ENCODE measurements around the gene AFF4. TPM values are rescaled to one million over a fixed set of nuclear protein-coding genes. Genes with fewer than 3 reads are reported as not detected.
A peak's percentile ranks its signal among the peaks of the same experiment; 100 is the strongest.
"Not testable (repeated sequence)": the region's sequence is repeated elsewhere in the genome, so short reads cannot be mapped to it uniquely, and the experiment has no call there.

The AFF4 gene
- total and polyA plus RNA-seq, 2 experiments from 2014 or later: 41.7 to 47.3 TPM

- H3K79me2 ChIP-seq (ENCODE audit: insufficient read depth): no peaks in the 10 kb centered on the region
Observed at GRCh38 chr5:132859889-132860437, 103.5 kb downstream of the AFF4 start.

GRCh38 chr5:132856011-132856410 is 107.4 kb downstream of the AFF4 start:
- H3K4me2 ChIP-seq (ENCODE audit: unreplicated experiment): no peak overlapping the region
- in situ Hi-C loops (cut with MboI): no loop called here
- H3K9ac ChIP-seq: no peak overlapping the region
- no peaks in the 10 kb centered on the region for H3K79me2 ChIP-seq (ENCODE audit: insufficient read depth)
- no peak overlapping the region for H3K4me3 ChIP-seq
- H3K27ac ChIP-seq: no peak overlapping the region
- no peak for TF ChIP-seq EZH2 (IDR thresholded peaks at IDR 0.05; ENCODE audit: insufficient read depth, poor library complexity, severe bottlenecking)
- no peak for TF ChIP-seq EZH2phosphoT487 (IDR thresholded peaks at IDR 0.05; ENCODE audit: insufficient read depth, low read depth)
- no peaks in the 10 kb centered on the region for H3F3A ChIP-seq (ENCODE audit: insufficient read depth)
- DNase-seq: no peak
- H3K4me1 ChIP-seq (ENCODE audit: insufficient read depth): 0 out of 2 replicates have a peak, but pooled peaks cover 4% of the 10 kb centered on the region
- WGBS, 2 experiments (ENCODE audit: low coverage in 1 of 2, low lambda C conversion rate in 2 of 2, missing lambda C conversion rate in 2 of 2): 51 to 60% methylated on average over 3 of the region's 3 CpGs
- no peak overlapping the region for H2AFZ ChIP-seq
- no peaks in the 10 kb centered on the region for H3K9me2 ChIP-seq (ENCODE audit: insufficient read depth)
- no peaks in the 10 kb centered on the region for H3K36me3 ChIP-seq (ENCODE audit: low read depth)
- H3K27me3 ChIP-seq (replicated peaks; ENCODE audit: insufficient read depth): no peaks in the 10 kb centered on the region
- H4K20me1 ChIP-seq (ENCODE audit: insufficient read depth): no peaks in the 10 kb centered on the region
- H3K9me3 ChIP-seq (ENCODE audit: low read depth): no peaks in the 10 kb centered on the region

More at GRCh38 chr5:132859889-132860437, 103.5 kb downstream of the AFF4 start:
- H3K4me3 ChIP-seq: no peak overlapping the region
- no peak overlapping the region for H2AFZ ChIP-seq
- no peaks in the 10 kb centered on the region for H3K27me3 ChIP-seq (replicated peaks; ENCODE audit: insufficient read depth)
- H3F3A ChIP-seq (ENCODE audit: insufficient read depth): no peaks in the 10 kb centered on the region
- no peak overlapping the region for H3K4me2 ChIP-seq (ENCODE audit: unreplicated experiment)
- H3K27ac ChIP-seq: no peak overlapping the region
- TF ChIP-seq EZH2phosphoT487 (IDR thresholded peaks at IDR 0.05; ENCODE audit: insufficient read depth, low read depth) (no peak), EZH2 (IDR thresholded peaks at IDR 0.05; ENCODE audit: insufficient read depth, poor library complexity, severe bottlenecking) (no peak)
- no peak overlapping the region for H3K9ac ChIP-seq
- no peaks in the 10 kb centered on the region for H4K20me1 ChIP-seq (ENCODE audit: insufficient read depth)
- no peaks in the 10 kb centered on the region for H3K9me3 ChIP-seq (ENCODE audit: low read depth)
- WGBS, 2 experiments (ENCODE audit: low coverage in 1 of 2, low lambda C conversion rate in 2 of 2, missing lambda C conversion rate in 2 of 2): 75 to 95% methylated on average over 2 of the region's 2 CpGs
- no peak for DNase-seq
- H3K4me1 ChIP-seq (ENCODE audit: insufficient read depth): no peaks in the 10 kb centered on the region
- in situ Hi-C loops (cut with MboI): no loop called here
- no peaks in the 10 kb centered on the region for H3K9me2 ChIP-seq (ENCODE audit: insufficient read depth)
- no peaks in the 10 kb centered on the region for H3K36me3 ChIP-seq (ENCODE audit: low read depth)

GRCh38 chr5:132854992-132855391 is 108.4 kb downstream of the AFF4 start:
- DNase-seq, H3K9ac ChIP-seq: not testable (repeated sequence)

GRCh38 chr5:132854301-132854700 is 109.1 kb downstream of the AFF4 start:
- 0 out of 2 replicates have a peak, but pooled peaks cover 4% of the 10 kb centered on the region for H3K4me1 ChIP-seq (ENCODE audit: insufficient read depth)
- TF ChIP-seq EZH2 (IDR thresholded peaks at IDR 0.05; ENCODE audit: insufficient read depth, poor library complexity, severe bottlenecking) (no peak), EZH2phosphoT487 (IDR thresholded peaks at IDR 0.05; ENCODE audit: insufficient read depth, low read depth) (no peak)
- H3K9ac ChIP-seq: no peak overlapping the region
- no peaks in the 10 kb centered on the region for H3K79me2 ChIP-seq (ENCODE audit: insufficient read depth)
- 19 to 22% methylated on average over 3 of the region's 3 CpGs for whole genome bisulfite sequencing, 2 experiments (ENCODE audit: low coverage in 1 of 2, low lambda C conversion rate in 2 of 2, missing lambda C conversion rate in 2 of 2)
- H3K9me3 ChIP-seq (ENCODE audit: low read depth): no peaks in the 10 kb centered on the region
- H3F3A ChIP-seq (ENCODE audit: insufficient read depth): no peaks in the 10 kb centered on the region
- H4K20me1 ChIP-seq (ENCODE audit: insufficient read depth): no peaks in the 10 kb centered on the region
- no peak overlapping the region for H2AFZ ChIP-seq
- no peak overlapping the region for H3K4me2 ChIP-seq (ENCODE audit: unreplicated experiment)
- H3K4me3 ChIP-seq: no peak overlapping the region
- H3K27me3 ChIP-seq (replicated peaks; ENCODE audit: insufficient read depth): no peaks in the 10 kb centered on the region
- peak; percentile 28 for DNase-seq
- in situ Hi-C loops (cut with MboI): no loop called here
- H3K9me2 ChIP-seq (ENCODE audit: insufficient read depth): no peaks in the 10 kb centered on the region
- no peaks in the 10 kb centered on the region for H3K36me3 ChIP-seq (ENCODE audit: low read depth)
- no peak overlapping the region for H3K27ac ChIP-seq

More at GRCh38 chr5:132854992-132855391, 108.4 kb downstream of the AFF4 start:
- 85 to 92% methylated on average over 5 of the region's 5 CpGs for WGBS, 2 experiments (ENCODE audit: low coverage in 1 of 2, low lambda C conversion rate in 2 of 2, missing lambda C conversion rate in 2 of 2)
- H4K20me1 ChIP-seq (ENCODE audit: insufficient read depth); H3K27me3 ChIP-seq (replicated peaks; ENCODE audit: insufficient read depth); in situ Hi-C loops (cut with MboI); H3K79me2 ChIP-seq (ENCODE audit: insufficient read depth); H3K27ac ChIP-seq; H3F3A ChIP-seq (ENCODE audit: insufficient read depth); H2AFZ ChIP-seq; H3K4me2 ChIP-seq (ENCODE audit: unreplicated experiment); H3K9me2 ChIP-seq (ENCODE audit: insufficient read depth); H3K36me3 ChIP-seq (ENCODE audit: low read depth); H3K9me3 ChIP-seq (ENCODE audit: low read depth); H3K4me1 ChIP-seq (ENCODE audit: insufficient read depth); H3K4me3 ChIP-seq: not testable (repeated sequence)

GRCh38 chr5:132853790-132854189 is 109.6 kb downstream of the AFF4 start:
- Histone ChIP-seq H3K36me3 (ENCODE audit: low read depth) (no peaks in the 10 kb centered on the region), H3K9ac (no peak overlapping the region), H3K9me2 (ENCODE audit: insufficient read depth) (no peaks in the 10 kb centered on the region), H4K20me1 (ENCODE audit: insufficient read depth) (no peaks in the 10 kb centered on the region), H3F3A (ENCODE audit: insufficient read depth) (no peaks in the 10 kb centered on the region), H3K9me3 (ENCODE audit: low read depth) (no peaks in the 10 kb centered on the region), H2AFZ (no peak overlapping the region), H3K4me1 (ENCODE audit: insufficient read depth) (0 out of 2 replicates have a peak, but pooled peaks cover 4% of the 10 kb centered on the region), H3K27ac (no peak overlapping the region), H3K27me3 (replicated peaks; ENCODE audit: insufficient read depth) (no peaks in the 10 kb centered on the region), H3K4me3 (no peak overlapping the region), H3K79me2 (ENCODE audit: insufficient read depth) (no peaks in the 10 kb centered on the region), H3K4me2 (ENCODE audit: unreplicated experiment) (no peak overlapping the region)
- in situ Hi-C loops (cut with MboI): no loop called here
- TF ChIP-seq EZH2 (IDR thresholded peaks at IDR 0.05; ENCODE audit: insufficient read depth, poor library complexity, severe bottlenecking) (no peak), EZH2phosphoT487 (IDR thresholded peaks at IDR 0.05; ENCODE audit: insufficient read depth, low read depth) (no peak)
- no peak for DNase-seq
- WGBS, 2 experiments (ENCODE audit: low coverage in 1 of 2, low lambda C conversion rate in 2 of 2, missing lambda C conversion rate in 2 of 2): 38 to 46% methylated on average over 1 of the region's 1 CpG

All from GM23248 (cell line).